NCI-H2081 (cell line): ENCODE data around the gene IVD.
"Not testable (repeated sequence)": the region's sequence is repeated elsewhere in the genome, so short reads cannot be mapped to it uniquely, and the experiment has no call there.

Experiments used
- DNase-seq, 2 experiments: peaks; one replicate each; lab custom pipeline; 2025; lab: John Stamatoyannopoulos, UW

IVD gene

GRCh38 chr15:40439461-40439959 lies 33.9 kb downstream of the IVD start:
- DNase-seq: peak; percentile 14 to 34

GRCh38 chr15:40439960-40440742 lies 34.6 kb downstream of the IVD start:
- DNase-seq: peak in 1 of 2 experiments; percentile 57

GRCh38 chr15:40440743-40441564 lies 35.4 kb downstream of the IVD start, which contains the start of gene BAHD1:
BAHD1 (plus strand) TSS chr15:40440953; CDS start chr15:40458465, 17,512 bp downstream.
- DNase-seq: peak; percentile 97

GRCh38 chr15:40441565-40442531 lies 36.3 kb downstream of the IVD start:
- peak in 1 of 2 experiments; percentile 29 for DNase-seq

GRCh38 chr15:40443255-40443654 lies 37.7 kb downstream of the IVD start:
- no peak for DNase-seq

GRCh38 chr15:40443846-40444245 lies 38.3 kb downstream of the IVD start:
- no peak for DNase-seq

GRCh38 chr15:40444736-40445135 lies 39.1 kb downstream of the IVD start:
- DNase-seq: no peak

GRCh38 chr15:40445421-40445922 lies 39.9 kb downstream of the IVD start:
- no peak for DNase-seq

- no peak for DNase-seq
Observed at GRCh38 chr15:40446144-40446543, 40.5 kb downstream of the IVD start.

- DNase-seq: no peak
Observed at GRCh38 chr15:40448354-40448753, 42.8 kb downstream of the IVD start.

- no peak for DNase-seq
Observed at GRCh38 chr15:40449275-40449674, 43.7 kb downstream of the IVD start.

- DNase-seq: no peak
Observed at GRCh38 chr15:40450047-40450446, 44.5 kb downstream of the IVD start.

GRCh38 chr15:40451527-40452158 lies 46.0 kb downstream of the IVD start:
- no peak for DNase-seq

GRCh38 chr15:40452296-40453090 lies 46.9 kb downstream of the IVD start:
- DNase-seq: no peak

- DNase-seq: not testable (repeated sequence)
Observed at GRCh38 chr15:40453941-40454340, 48.3 kb downstream of the IVD start.

GRCh38 chr15:40454904-40455391 lies 49.4 kb downstream of the IVD start:
- DNase-seq: no peak

GRCh38 chr15:40456299-40456712 lies 50.7 kb downstream of the IVD start:
- no peak for DNase-seq

GRCh38 chr15:40456738-40457137 lies 51.1 kb downstream of the IVD start:
- no peak for DNase-seq

GRCh38 chr15:40458495-40459371 lies 53.1 kb downstream of the IVD start:
- no peak for DNase-seq
